Bronchial epithelial cell (primary cell): Measurements from ENCODE around the gene MIER2. TPM values are rescaled to one million over a fixed set of nuclear protein-coding genes. Genes with fewer than 3 reads are reported as not detected.
"Not testable (repeated sequence)": the region's sequence is repeated elsewhere in the genome, so short reads cannot be mapped to it uniquely, and the experiment has no call there.

Source experiments
- DNase-seq: peaks from one replicate; pipeline ENCODE4 v3.0.0-alpha.2; 2010; ENCODE audit warnings: low read depth
- FAIRE-seq: peaks from 2 replicates; lab custom pipeline; 2011; peaks lifted over from hg19 to GRCh38; lab: Jason Lieb, UNC
- H3K27me3 ChIP-seq: 2 replicates; pipeline ENCODE4 v1.5.1; 2011; ENCODE audit warnings: low read length; ENCODE audit not compliant: control insufficient read depth, insufficient read depth
- H3K36me3 ChIP-seq: 2 replicates; pipeline ENCODE4 v1.5.1; 2011; ENCODE audit warnings: low read length; ENCODE audit not compliant: control insufficient read depth, insufficient read depth
- H3K4me3 ChIP-seq: 2 replicates; pipeline ENCODE4 v1.5.1; 2011; ENCODE audit warnings: mild to moderate bottlenecking, low read depth, low read length, control low read depth
- total RNA-seq: library from RNA; depleted of rRNA; stranded (reverse); fragments of >200 nt; gene quantifications from 2 replicates; pipeline ENCODE4 v1.2.1, GENCODE V29; 2014
- TF ChIP-seq, protein P1 (sequence below): IDR thresholded peaks from 2 replicates; pipeline ENCODE4 v1.5.1; 2011; ENCODE audit warnings: mild to moderate bottlenecking, moderate library complexity, low read length, control low read depth, inconsistent platforms; ENCODE audit not compliant: insufficient read depth, severe bottlenecking

MIER2 gene
- total RNA-seq, 1 donor from 2014 or later = 19.0 TPM

DNA sequence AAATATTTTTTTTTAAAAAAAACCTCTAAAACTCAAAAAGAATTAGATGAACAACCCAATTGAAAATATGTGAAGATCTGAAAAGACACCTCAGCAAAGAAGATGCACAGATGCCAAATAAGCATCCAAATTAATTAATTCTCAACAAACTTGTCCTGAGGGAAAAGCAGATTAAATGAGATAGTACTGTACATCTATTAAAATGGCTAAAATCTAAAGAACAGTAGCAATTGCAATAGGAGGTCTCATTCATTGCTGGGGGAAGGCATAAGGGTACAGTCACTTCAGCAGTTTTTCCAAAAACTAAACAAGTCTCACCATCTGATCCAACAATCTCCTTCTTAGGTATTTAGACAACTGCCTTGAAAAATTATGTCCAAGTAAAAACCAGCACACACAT lies 75.4 kb downstream of the MIER2 start:
- no peak for DNase-seq
- Histone ChIP-seq H3K27me3 (peaks cover 1% of the 10 kb centered on the region), H3K36me3 (no peaks in the 10 kb centered on the region), H3K4me3 (no peak overlapping the region)
- TF ChIP-seq, protein P1, sequence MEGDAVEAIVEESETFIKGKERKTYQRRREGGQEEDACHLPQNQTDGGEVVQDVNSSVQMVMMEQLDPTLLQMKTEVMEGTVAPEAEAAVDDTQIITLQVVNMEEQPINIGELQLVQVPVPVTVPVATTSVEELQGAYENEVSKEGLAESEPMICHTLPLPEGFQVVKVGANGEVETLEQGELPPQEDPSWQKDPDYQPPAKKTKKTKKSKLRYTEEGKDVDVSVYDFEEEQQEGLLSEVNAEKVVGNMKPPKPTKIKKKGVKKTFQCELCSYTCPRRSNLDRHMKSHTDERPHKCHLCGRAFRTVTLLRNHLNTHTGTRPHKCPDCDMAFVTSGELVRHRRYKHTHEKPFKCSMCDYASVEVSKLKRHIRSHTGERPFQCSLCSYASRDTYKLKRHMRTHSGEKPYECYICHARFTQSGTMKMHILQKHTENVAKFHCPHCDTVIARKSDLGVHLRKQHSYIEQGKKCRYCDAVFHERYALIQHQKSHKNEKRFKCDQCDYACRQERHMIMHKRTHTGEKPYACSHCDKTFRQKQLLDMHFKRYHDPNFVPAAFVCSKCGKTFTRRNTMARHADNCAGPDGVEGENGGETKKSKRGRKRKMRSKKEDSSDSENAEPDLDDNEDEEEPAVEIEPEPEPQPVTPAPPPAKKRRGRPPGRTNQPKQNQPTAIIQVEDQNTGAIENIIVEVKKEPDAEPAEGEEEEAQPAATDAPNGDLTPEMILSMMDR = no peak
- FAIRE-seq = no peak

DNA sequence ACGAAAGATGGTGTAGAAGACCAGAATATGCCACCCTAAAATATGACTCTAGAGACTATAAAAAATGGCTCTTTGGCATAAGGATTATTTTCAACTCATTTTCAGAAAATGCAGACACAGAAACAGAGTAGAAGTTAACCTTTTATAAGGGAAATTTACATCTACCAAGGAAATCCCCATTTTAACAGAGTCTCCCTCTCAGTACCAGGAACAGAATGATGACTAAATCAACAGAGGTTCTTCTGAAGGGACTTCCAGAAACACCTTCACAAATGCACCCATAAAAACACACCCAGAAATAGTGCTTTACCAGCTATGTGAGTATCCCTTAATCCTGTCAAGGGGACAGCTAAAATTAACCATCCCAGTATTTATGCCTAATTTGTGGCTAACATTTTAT lies 82.5 kb downstream of the MIER2 start:
- Histone ChIP-seq H3K27me3 (no peaks in the 10 kb centered on the region), H3K36me3 (no peaks in the 10 kb centered on the region), H3K4me3 (no peak overlapping the region)
- TF ChIP-seq, protein P1 = no peak
- FAIRE-seq = no peak
- DNase-seq = no peak

DNA sequence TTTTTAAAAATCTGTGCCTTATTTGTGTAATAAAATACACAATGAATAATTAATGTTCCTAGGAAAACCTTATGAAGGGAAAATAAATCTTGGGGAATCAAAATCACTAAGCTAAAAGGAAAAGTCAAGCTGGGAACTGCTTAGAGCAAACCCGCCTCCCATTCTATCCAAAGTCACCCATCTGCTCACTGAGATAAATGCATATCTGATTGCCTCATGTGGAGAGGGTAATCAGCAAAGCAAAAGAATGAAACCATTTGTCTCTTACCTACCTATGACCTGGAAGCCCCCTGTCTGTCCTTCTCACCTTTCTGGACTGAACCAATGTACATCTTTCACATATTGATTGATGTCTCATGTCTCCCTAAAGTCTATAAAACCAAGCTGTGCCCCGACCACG lies 87.8 kb downstream of the MIER2 start:
- H3K4me3 ChIP-seq, DNase-seq, H3K27me3 ChIP-seq, FAIRE-seq, H3K36me3 ChIP-seq: not testable (repeated sequence)

Other genes starting within 250 kb of the MIER2 start
- not detected in 2 replicates for gene OR4F17, start 237.7 kb downstream of the MIER2 start, total RNA-seq
- 39.8 and 86.9 TPM in 2 replicates for gene PLPP2, start 53.4 kb downstream of the MIER2 start, total RNA-seq
- 0.26 TPM in 2 replicates for gene C2CD4C, start 64.4 kb upstream of the MIER2 start, total RNA-seq
- under 0.01 and 0.51 TPM in 2 replicates for gene SHC2, start 116.2 kb upstream of the MIER2 start, total RNA-seq
- not detected in 2 replicates for gene MADCAM1, start 151.7 kb upstream of the MIER2 start, total RNA-seq
- 16.8 and 23.2 TPM in 2 replicates for gene TPGS1, start 162.7 kb upstream of the MIER2 start, total RNA-seq
- 143 and 169 TPM in 2 replicates for gene CDC34, start 187.0 kb upstream of the MIER2 start, total RNA-seq
- gene GZMM, start 199.3 kb upstream of the MIER2 start, total RNA-seq = not detected in 2 replicates
- 349 and 369 TPM in 2 replicates for gene BSG, start 227.8 kb upstream of the MIER2 start, total RNA-seq
- under 0.01 and 0.51 TPM in 2 replicates for gene HCN2, start 245.1 kb upstream of the MIER2 start, total RNA-seq